ENCODE measurements around the gene PLEKHA8. TPM values are rescaled to one million over a fixed set of nuclear protein-coding genes. Genes with fewer than 3 reads are reported as not detected.

Gene PLEKHA8
- total and polyA plus RNA-seq, 2 of the 8 experiments (the other 6 are each of a cell fraction or from before 2014, with no cell fraction given), result 10.7 to 44.0 TPM

DNA sequence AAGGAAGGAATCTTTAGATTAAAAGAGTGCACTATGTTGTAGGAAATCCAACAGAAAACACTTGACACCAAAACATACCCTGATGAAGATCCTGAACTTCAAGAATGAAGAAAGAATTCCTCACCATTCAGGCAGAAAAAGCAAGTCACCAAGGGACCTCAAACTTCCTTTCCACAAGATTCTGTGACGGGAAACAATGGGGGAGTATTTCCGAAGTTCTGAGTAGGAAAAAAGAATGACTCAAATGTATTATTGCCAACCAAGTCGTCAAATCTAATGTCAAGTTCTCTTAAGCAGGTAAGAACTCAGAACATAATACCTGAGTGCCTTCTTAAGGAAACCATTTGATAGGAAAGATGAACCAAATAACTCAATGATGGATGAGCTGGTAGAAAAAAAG is 61.9 kb downstream of the PLEKHA8 start (continued):
- TF ChIP-seq E2F6 (IDR thresholded peaks at IDR 0.05) (no peak), PHF8 (conservative IDR thresholded peaks at IDR 0.05; ENCODE audit: low read depth, low read length) (no peak), KDM5A (IDR thresholded peaks at IDR 0.05; ENCODE audit: low read length) (no peak), YY1 (IDR thresholded peaks at IDR 0.05; ENCODE audit: low read depth, low read length) (no peak), SIRT6 (IDR thresholded peaks at IDR 0.05; ENCODE audit: low read length) (no peak)
